ENCODE measurements around the gene TARS3.
"Not testable (repeated sequence)": the region's sequence is repeated elsewhere in the genome, so short reads cannot be mapped to it uniquely, and the experiment has no call there.

TARS3 gene

DNA sequence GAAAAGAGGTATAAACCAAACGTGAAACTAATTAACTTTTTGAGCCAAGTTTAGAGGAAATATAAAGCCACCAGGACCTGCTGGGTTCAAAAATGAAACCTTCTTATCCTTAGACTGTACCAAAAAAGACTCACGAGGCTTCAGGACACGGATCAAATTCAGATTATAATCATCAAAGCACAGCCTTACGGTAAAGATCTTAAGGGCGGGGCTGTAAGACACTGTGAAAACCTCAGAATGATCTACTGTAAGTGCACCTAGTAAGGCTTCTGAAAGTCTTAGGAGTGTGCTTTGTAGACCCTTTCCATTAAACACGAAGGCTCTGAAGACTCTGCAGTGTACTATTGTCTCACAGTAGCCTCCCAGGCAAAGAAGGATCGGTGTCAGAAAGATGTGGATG lies 26.8 kb downstream of the TARS3 start:
- FAIRE-seq = no peak

DNA sequence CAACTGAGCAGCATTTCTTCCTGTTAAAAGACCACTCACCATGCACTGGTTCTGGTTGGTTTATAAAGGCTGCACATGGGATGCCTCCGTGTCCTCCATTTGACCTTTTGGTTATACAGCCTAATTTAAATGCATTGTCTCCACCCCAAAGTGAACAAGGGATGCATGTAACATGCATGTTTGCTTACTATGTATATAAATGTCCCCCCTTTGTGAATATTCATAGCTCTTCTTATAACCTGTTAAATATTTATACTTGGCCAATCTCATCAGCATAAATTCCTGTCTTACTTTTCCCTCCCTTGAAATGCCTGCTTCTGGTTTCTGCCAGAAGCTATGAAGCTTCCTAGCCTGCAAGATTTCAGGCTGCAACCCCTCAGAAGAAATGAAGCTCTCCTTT lies 27.4 kb downstream of the TARS3 start:
- FAIRE-seq = no peak

DNA sequence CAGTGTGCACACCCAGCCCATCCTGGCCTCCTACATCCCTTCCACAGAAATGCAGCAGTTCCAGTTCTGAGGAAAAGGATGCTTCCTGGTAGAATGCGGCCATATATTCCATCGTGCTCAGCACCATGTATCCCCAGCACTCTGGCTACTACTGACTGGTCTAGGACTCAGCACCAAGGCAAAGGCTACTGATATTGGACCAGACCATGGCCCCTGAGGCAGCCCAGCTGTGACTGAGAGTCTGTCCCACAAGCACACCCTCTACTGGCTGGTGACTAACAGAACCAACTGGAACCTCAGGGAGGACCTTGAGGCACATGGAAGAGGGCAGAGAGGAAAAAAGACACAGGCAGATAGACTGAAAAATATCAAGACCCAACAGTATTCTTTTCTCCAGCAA lies 30.0 kb downstream of the TARS3 start:
- FAIRE-seq = no peak

DNA sequence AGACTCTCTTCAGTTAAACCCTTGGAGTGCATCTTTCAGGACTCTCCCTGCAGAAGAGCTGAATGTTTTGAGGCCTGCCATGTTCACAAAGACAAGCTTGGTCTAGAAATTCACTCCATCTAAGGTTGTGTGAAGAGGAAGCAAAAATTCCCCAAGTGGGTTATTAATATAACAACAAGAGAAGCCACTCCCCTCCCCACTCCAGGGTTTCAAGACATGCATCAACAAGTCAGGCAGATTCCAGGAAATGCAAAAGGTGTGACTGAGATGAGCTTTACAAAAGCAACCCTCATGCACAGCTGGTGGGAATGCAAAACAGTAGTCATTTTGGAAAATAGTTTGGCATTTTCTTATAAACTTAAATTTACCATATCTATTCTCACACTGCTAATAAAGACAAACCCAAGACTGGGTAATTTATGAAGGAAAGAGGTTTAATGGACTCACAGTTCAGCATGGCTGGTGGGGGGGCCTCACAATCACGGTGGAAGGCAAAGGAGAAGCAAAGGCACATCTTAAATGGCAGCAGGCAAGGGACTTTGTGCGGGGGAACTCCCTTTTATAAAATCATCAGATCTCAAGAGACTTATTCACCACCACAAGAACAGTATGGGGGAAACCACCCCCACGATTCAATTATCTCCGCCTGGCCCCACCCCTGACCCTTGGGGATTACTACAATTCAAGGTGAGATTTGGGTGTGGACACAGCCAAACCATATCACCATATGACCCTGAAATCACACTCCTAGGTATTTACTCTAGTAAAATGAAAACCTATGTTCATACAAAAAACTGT lies 31.3 kb downstream of the TARS3 start:
- FAIRE-seq = no peak

DNA sequence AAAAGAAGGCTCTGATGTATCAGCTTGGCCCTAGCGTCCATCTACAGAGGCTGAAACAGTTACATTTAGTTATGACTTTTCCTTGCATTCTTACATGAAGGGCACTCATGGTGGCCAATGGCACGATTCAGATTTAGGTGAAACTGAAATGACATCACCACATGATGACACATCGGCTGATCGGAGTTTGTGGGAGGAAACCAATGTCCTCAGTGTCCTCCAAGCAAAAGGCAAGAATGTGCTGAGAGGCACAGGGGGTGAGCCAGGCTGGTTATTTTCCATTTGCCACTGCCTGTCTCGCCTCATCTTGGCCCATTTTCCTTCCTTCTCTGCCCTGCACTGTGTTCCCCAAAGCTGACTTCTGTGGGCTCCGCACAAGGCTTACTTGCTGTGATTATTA lies 34.4 kb downstream of the TARS3 start:
- no peak for FAIRE-seq

DNA sequence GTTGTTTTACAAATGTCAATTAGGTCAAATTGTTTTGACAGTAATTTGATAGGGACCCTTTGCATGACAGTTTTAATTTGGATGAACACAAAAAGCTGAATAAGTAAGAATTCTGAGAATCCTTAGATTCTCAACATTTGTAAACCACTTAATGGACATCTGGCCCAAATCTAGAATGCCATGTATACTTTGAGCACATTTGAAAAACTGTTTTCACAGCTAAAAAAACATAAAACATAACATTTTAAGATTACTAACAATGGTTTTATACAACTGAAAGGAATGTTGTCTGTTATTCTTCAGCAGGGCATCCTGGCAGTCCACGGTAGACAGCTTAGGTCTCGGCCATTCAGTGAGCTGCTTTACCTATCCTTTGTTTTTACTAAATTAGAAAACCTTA lies 37.6 kb downstream of the TARS3 start:
- no peak for FAIRE-seq

DNA sequence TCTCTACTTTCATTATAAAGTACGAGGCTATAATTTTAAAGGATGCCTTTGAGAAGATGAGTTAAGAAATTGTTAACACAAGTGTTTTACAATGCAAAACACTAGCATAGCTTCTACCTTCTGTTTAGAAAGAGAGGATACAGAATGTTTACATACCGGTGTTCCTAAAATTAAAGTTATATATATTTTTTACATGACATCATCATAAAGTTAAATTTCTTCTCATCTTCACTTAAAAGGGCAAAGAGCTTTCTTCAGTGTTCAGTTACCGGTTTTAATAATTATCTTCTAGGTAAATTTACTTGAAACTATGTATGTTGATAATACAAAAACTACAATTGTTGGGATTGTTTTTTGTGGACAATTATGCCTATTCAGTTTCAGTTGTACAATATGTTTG lies 39.4 kb downstream of the TARS3 start:
- no peak for FAIRE-seq

DNA sequence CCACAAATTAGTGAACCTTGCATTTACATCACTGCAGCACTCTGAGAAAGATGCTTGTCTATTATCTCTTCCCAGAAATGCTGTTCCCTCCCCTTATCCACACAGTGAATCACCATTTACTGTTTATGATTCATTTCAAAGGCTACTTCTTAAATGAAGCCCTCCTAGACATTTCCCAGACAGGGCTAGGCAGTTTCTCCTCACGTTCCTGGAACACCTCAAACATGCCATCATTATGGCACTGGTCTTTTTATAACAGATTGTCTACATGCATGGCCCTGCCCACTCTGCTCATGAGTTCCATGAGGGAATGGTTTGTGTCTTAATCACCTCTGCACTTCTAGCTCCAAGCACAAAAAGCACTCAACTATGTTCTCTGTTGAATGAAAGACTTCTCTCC lies 39.9 kb downstream of the TARS3 start:
- no peak for FAIRE-seq

DNA sequence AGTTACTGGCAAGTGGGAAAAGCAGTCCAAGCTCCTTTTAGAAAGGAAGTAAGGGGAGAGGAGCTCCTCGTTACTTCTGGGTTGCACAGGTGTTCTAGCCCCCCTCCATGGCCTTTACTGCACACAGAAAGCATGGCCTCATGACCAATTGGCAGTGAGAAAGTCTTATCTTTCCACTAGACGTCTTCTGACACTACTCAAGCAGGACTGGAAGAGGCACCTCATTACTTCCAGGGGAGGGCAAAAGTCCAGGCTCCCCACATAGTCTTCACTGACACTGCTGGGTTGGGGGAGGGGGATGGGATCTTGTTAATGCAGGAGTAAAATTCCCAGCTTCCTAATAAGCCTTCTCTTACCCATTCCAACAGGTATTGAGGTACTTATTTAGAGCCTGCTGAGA lies 44.5 kb downstream of the TARS3 start:
- no peak for FAIRE-seq

DNA sequence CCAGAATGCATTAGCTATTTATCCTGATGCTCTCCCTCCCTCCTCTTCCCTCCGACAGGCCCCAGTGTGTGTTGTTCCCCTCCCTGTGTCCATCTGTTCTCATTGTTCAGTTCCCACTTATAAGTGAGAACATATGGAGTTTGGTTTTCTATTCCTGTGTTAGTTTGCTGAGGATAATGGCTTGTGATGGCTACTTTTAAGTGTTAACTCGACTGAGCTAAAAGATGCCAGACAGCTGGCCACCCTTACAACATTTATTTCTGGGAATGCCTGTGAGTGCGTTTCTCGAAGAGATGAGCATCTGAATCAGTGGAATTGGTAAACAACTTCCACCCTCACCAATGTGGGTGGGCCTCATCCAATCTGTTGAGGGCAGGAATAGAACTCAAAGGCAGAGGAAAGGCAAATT lies 47.3 kb downstream of the TARS3 start:
- FAIRE-seq = no peak

DNA sequence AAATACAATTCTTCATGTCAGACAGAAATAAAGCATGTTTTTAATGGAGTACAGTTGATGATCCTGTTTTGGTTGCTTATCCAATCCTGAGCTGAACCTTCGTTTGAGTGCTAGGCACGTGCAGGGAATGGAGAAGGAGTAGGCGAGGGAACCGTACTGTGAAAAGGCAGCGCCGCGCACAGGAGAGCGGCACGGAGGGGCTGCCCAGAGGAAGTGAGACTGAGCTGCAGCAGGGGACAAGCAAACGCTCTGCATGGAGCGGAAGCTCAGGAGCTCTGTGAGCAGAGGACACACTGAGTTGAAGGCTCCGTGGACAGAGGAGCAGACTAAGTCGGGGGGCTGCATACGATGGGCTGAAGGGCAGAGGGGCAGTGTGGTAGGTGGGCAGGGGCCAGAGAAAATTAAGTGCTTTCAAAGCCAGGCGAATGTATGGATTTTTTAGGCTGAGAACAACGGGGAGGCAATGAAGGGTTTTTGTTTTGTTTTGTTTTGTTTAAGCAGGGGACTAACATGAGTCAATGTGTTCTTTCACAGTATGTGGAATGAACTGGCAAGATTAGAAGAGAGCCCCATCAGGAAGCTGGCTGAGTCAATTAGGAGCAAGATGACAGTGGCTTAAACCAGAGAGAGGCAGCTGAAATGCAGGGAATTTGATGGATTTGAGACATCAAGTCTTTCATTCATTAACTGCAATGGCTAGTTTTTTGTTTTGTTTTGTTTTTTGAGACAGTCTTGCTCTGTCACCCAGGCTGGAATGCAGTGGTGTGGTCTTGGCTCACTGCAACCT lies 48.3 kb downstream of the TARS3 start:
- FAIRE-seq = no peak

DNA sequence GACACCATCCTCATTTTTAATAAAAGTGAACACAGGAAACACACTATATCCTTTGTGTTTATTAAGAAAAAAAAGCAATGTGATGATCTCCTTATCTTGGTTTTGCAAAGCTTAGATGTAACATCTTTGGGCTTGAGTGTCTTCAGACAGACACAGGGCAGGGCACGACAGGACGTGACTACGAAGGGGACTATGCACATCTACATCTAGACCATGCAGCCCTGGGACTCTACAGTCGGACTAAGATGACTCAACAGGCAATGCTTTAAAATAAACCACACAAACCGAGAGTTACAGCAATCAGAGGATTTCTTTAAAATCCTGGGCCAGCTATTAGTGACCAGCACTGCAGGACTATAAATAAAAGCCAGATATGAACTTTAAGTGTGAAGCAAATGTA lies 49.3 kb downstream of the TARS3 start:
- no peak for FAIRE-seq

DNA sequence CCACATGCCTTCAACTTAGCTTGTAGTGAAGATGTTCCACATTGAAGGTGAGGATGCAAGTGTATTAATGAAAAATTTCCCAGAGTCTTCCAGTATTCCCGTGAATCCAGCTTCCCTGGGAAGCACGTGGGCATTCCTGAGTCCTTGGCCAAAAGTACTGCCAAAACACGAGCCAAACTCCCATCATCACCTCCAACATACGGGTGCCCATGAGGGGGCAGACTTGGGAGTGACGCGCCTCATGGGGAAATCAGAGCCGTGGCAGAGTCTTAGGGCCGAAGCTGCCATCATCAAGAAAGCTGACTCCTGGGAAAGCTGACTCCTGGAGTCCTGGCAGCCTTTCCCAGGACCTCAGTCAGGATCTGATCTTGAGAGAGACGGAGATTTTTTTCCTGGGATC lies 52.0 kb downstream of the TARS3 start:
- no peak for FAIRE-seq

DNA sequence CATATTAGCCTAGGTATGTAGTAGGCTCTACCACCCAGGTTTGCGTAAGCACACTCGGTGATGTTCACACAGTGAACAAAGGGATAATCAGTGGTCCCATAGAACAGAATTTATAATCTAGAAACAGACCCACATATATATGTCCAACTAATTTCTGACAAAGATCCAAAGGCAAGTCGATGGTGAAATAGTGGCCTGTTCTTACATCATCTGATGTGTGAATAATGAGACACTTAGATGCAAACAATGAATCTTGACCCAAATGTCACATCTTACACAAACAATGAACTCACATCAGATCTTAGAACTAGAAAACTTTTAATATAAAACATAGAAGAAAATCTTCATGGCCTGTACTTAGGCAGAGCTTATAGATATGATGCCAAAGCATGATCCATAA lies 54.5 kb downstream of the TARS3 start:
- FAIRE-seq = no peak

DNA sequence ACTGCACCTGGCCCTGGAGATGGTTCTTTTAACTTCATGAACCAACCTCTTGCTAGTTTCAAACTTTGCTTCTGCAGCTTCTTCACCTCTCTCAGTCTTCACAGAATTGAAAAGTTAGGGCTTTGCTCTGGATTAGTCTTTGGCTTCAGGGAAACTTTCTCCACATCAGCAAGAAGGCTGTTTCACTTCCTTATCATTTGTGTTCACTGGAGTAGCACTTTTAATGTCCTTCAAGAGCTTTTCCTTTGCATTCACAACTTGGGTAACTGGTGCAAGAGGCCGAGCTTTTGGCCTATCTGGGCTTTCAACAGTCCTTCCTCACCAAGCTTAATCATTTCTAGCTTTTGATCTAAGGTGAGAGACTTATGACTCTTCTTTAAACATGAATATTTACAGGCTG lies 56.4 kb downstream of the TARS3 start:
- no peak for FAIRE-seq

DNA sequence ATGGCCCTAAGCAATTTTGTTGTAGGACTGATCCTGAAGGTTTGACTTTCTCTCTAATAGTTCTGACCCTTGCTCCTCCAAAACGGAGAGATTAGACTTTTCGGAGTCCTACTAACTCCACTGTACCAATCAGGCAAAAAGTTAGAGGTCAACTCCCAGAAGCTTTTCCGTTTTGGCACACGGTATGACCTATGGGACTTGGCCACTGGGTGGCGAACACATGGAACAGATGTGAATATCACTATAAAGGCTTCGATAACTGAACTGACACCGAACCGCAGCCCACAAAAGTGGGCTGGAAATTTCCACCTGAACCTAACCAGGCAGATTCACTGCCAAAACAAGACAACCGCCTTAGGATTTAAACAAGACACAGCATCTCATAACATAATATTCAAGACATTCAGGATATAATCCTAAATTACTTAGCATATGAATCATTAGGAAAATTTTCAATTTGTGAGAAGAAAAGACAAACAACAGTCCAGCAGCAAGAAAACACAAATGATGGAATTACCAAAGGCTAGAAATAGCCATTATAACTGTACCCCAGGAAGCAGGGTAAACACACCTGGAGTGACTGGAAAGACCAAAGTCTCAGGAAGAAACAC lies 59.9 kb downstream of the TARS3 start:
- FAIRE-seq = no peak

DNA sequence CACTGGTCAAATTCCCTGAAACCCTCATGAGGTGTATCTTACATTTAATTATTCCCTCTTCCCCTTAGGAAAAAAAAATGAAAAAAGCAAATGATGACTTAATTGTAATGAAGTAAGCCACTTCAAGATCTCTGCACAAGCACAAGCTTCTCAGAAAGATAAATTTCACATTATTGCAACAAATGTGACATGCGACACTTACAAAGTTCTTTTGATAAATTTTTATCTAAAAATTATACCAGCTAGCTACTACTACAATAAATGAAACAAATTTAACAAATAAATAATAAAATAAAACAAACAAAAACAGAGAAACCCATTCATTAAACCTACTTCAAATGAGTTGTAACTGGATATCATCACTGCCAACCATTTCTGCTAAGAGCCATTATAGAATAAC lies 62.1 kb downstream of the TARS3 start:
- FAIRE-seq = no peak

DNA sequence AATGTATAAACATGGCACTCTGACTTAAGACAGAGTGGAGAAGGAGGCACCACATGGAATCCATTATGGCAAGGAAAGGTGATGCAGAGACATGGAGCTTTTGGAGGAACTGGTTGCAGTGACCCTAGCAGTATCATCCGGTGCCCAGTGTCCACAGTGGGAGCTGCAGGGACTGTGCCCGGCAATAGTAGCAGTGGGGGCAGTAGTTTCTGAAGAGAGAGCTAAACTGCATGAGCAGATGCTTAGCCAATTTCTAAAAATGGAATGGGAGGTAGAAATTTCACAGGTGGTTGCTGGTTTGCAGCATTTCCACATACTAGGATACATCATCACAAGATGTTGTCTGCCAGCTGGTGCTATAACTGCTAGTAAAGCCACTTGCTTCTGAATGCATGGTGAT lies 64.3 kb downstream of the TARS3 start:
- FAIRE-seq = no peak

DNA sequence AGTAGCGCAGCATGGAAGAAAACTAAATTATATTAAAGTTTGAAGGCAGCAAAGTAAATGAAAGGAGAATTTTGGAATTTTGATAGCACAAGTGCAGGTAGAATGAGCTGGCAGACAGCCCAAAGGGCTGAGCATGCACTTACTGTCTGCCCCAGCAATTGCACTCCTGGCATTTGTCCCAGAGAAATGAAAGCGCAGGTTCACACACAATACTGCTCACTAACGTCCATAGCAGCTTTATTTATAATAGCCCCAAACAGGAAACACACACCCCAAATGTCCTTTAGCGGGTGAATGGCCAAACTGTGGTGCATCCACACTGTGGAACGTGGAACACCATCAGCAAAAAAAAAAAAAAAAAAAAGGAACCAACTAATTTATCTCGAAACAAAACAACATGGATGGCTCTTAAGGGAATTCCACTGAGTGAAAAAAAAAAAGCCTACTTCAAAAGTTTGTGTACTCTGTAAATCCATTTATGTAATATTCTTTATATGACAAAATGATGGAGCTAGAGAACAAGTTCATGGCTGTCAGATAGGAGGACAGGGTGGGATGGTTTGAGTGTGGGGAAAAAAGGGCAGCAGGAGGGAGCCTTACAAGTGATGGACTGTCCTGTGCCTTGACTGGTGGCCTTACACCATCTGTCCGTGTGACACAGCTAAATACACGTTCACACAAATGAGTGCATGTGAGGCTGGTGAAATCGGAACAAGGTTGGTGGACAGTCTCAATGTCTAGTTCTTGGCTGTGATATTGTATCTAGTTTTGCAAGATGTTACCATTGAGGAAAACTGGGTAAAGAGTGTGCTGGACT lies 66.1 kb downstream of the TARS3 start:
- FAIRE-seq = no peak

DNA sequence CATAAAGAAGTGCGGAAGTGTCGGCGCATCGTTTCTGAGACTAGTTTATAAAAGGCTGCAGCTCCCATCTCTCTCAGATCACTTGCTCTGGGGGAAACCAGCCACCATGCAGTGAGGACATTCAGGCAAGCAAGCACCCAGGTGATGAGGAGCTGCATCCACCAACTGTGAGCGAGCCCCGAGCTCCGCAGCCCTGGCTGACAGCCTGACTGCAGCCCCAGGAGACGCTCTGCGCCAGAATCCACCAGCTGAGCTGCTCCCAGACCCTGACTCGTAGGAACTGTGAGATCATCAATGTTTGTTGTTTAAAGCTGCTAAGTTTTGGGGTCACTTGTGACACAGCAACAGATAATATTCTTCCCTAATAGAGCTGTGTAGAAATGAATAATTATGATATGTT lies 67.1 kb downstream of the TARS3 start:
- FAIRE-seq = no peak

DNA sequence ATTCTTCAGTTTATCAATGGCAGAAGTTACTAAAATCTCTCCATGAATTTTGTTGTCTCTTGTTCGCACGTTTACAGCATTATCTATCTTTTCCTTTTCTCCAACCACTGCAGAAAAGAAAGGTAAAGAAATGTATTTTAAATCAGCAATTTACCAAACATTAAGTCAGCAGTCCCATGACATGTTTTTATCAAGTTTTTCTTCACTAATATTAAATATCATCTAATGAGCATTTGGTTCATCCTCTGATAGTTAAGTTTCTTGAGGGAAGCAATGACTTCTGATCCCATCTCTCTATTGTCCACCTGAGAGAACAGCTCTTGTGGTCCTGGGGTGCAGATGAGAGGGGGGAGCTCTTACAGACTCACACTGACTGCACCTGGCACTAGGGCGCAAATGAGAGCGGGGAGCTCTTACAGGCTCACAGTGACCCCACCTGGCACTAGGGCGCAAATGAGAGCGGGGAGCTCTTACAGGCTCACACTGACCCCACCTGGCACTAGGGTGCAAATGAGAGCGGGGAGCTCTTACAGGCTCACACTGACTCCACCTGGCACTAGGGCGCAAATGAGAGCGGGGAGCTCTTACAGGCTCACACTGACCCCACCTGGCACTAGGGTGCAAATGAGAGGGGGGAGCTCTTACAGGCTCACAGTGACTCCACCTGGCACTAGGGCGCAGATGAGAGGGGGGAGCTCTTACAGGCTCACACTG lies 69.5 kb downstream of the TARS3 start:
- FAIRE-seq = not testable (repeated sequence)

DNA sequence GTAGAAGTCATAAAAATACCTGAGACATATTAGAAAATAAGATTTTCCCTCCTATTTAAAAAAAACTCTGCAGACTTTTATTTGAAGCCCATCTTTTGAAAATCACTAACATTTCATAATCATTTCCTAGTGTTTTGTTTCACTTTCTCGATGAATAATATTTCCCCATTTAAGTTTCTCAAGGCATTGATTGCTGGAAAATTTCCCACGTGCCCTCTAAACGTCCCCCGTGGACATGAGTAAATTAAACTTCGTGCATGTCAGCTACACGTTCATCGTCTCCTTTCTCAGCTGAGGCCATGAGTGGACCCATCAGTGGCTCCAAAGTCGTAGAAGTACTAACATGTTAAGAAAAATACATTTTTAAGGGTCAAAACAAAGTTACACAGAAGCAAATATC lies 70.1 kb downstream of the TARS3 start:
- no peak for FAIRE-seq
